HepG2 (cell line): ENCODE data around the gene SPOPL. TPM values are rescaled to one million over a fixed set of nuclear protein-coding genes. Genes with fewer than 3 reads are reported as not detected.

Experiments
- ATAC-seq: fragments of 200-7000 bp; cut with Tn5 transposase; 3 replicates; pipeline ENCODE4 v1.9.1; 2020; ENCODE audit warnings: mild to moderate bottlenecking, moderate library complexity
- BruUV-seq: library from RNA; stranded (reverse); fragments of 400-500 nt; replicated peaks from 2 replicates; lab custom pipeline; 2021; lab: Mats Ljungman, UMichigan
- CTCF ChIA-PET: fragments of 300-600 bp; formaldehyde crosslinking; extraction: SDS; loops from one replicate; lab custom pipeline; 2021; ENCODE audit warnings: low total read pairs, inconsistent platforms, low intra/inter-chr PET ratio; lab: Yijun Ruan, JAX
- POLR2A ChIA-PET: fragments of 350-600 bp; sonication (Branson Sonifier 250); formaldehyde crosslinking; loops from one replicate; lab custom pipeline; 2020; ENCODE audit warnings: antibody characterized with exemption, inconsistent platforms; lab: Yijun Ruan, JAX
- DNase-seq: peaks from one replicate; pipeline ENCODE4 v3.0.0-alpha.2; 2015; ENCODE audit warnings: low spot score
- FAIRE-seq: peaks from 3 replicates; lab custom pipeline; 2011; peaks lifted over from hg19 to GRCh38; lab: Jason Lieb, UNC
- H2AFZ ChIP-seq: one replicate; pipeline ENCODE4 v1.6.1; 2011; ENCODE audit warnings: low read length, inconsistent platforms
- H3K27ac ChIP-seq: fragments of 300-600 bp; 3 replicates; pipeline ENCODE4 v1.8.0; 2011; ENCODE audit warnings: mixed run types, mild to moderate bottlenecking, mixed read lengths, low read length, inconsistent platforms; ENCODE audit not compliant: insufficient read depth; ENCODE audit errors: extremely low read length
- H3K27me3 ChIP-seq, 2 experiments: fragments of 200-600 bp in 1 of 2; 2 replicates in 1 of 2; 3 replicates in 1 of 2; pipeline versions ENCODE4 v1.6.0 to v1.8.0; 2011; ENCODE audit warnings: low read length in 2 of 2, mild to moderate bottlenecking in 2 of 2, moderate library complexity in 2 of 2, inconsistent platforms in 1 of 2; ENCODE audit not compliant: insufficient read depth in 2 of 2, control insufficient read depth in 1 of 2
- H3K36me3 ChIP-seq, 2 experiments: fragments of 200-600 bp in 1 of 2; replicated peaks in 1 of 2; 2 replicates in 1 of 2; 3 replicates in 1 of 2; pipeline versions ENCODE4 v1.5.1 to v1.8.0; 2011; ENCODE audit warnings: low read length in 2 of 2, inconsistent platforms in 1 of 2; ENCODE audit not compliant: insufficient read depth in 2 of 2, control insufficient read depth in 1 of 2
- H3K4me1 ChIP-seq: 2 replicates; pipeline ENCODE4 v1.5.1; 2012; ENCODE audit warnings: low read length, inconsistent platforms; ENCODE audit not compliant: insufficient read depth
- H3K4me2 ChIP-seq: 2 replicates; pipeline ENCODE4 v1.6.0; 2011; ENCODE audit warnings: low read depth, low read length, inconsistent platforms
- H3K4me3 ChIP-seq, 3 experiments: fragments of 200-600 bp in 1 of 3; sonication (generic), shearing (Covaris generic) in 1 of 3; replicated peaks in 1 of 3; 2 replicates each; pipeline ENCODE4 v1.5.1; 2011 to 2016; ENCODE audit warnings: low read length in 3 of 3, inconsistent platforms in 2 of 3, low read depth in 2 of 3, mild to moderate bottlenecking in 2 of 3, control low read depth in 1 of 3, mixed read lengths in 1 of 3; ENCODE audit not compliant: insufficient read depth in 1 of 3
- H3K79me2 ChIP-seq: one replicate; pipeline ENCODE4 v1.6.1; 2011; ENCODE audit warnings: low read length, inconsistent platforms; ENCODE audit not compliant: insufficient read depth
- H3K9ac ChIP-seq: 2 replicates; pipeline ENCODE4 v1.6.0; 2011; ENCODE audit warnings: mild to moderate bottlenecking, low read depth, low read length, inconsistent platforms; ENCODE audit not compliant: insufficient read depth
- H3K9me3 ChIP-seq: 2 replicates; pipeline ENCODE4 v1.5.1; 2012; ENCODE audit warnings: mild to moderate bottlenecking, low read length
- H4K20me1 ChIP-seq: 2 replicates; pipeline ENCODE4 v1.6.0; 2011; ENCODE audit warnings: inconsistent platforms, mild to moderate bottlenecking, low read length, moderate library complexity; ENCODE audit not compliant: insufficient read depth
- ATF7 ChIP-seq, 2 experiments: fragments of 450-650 bp in 1 of 2; sonication (generic) in 1 of 2; formaldehyde crosslinking in 1 of 2; IDR thresholded peaks; 2 replicates each; pipeline versions ENCODE4 v1.4.0 to v1.6.1; 2016 to 2020; ENCODE audit warnings: antibody characterized with exemption in 1 of 2, mild to moderate bottlenecking in 1 of 2, missing genetic modification reagents in 1 of 2
- BRD4 ChIP-seq: sonication (generic); formaldehyde crosslinking; IDR thresholded peaks from 2 replicates; pipeline ENCODE4 v1.4.0; 2020; ENCODE audit warnings: missing genetic modification reagents
- ZNF143 ChIP-seq: sonication (generic); formaldehyde crosslinking; IDR thresholded peaks from 2 replicates; pipeline ENCODE4 v1.4.0; 2020; ENCODE audit warnings: missing genetic modification reagents
- ZNF597 ChIP-seq: sonication (generic); formaldehyde crosslinking; IDR thresholded peaks from 2 replicates; pipeline ENCODE4 v1.5.0; 2020; ENCODE audit warnings: missing genetic modification reagents
- WGBS: methylation state at CpG from one replicate; pipeline ENCODE4 v1.1.6; 2017; ENCODE audit warnings: low lambda C conversion rate; 5-methylcytosine and 5-hydroxymethylcytosine counted together
- in situ Hi-C: cut with HindIII; loops from 2 replicates; pipeline ENCODE4 v1.10.0; 2017; ENCODE audit warnings: low pct_unique_long_range_greater_than_20kb; ENCODE audit not compliant: extremely low pct_ligation_motif_present
- intact Hi-C: fragments of 100-400 bp; cut with micrococcal nuclease; formaldehyde crosslinking; loops from one replicate; pipeline ENCODE4 v1.10.0; 2022; ENCODE audit not compliant: unreplicated experiment
- polyA plus RNA-seq, 8 experiments: library from polyadenylated mRNA; depleted of rRNA in 3 of 8; stranded (reverse) in 7 of 8; unstranded in 1 of 8; fragments of >200 nt; fragmentation: Illumina TruSeq in 4 of 8; extraction: Trizol in 4 of 8; gene quantifications; 2 replicates each; pipeline versions ENCODE4 v1.2.1 to v1.2.3, GENCODE V29; 2011 to 2016; ENCODE audit warnings: low read depth in 4 of 8, missing spikeins in 1 of 8, mixed read lengths in 1 of 8; ENCODE audit not compliant: insufficient read depth in 1 of 8
- total RNA-seq, 5 experiments: library from RNA; depleted of rRNA; stranded (reverse); fragments of >200 nt; fragmentation: Illumina TruSeq; extraction: Trizol; gene quantifications; 2 replicates each; pipeline ENCODE4 v1.2.3, GENCODE V29; 2016; ENCODE audit warnings: low read depth in 1 of 5
- TF ChIP-seq, protein P1 (sequence below): IDR thresholded peaks from 2 replicates; pipeline ENCODE4 v1.6.1; 2016; ENCODE audit warnings: mild to moderate bottlenecking, missing biosample characterization, missing genetic modification reagents

The SPOPL gene
- total and polyA plus RNA-seq, 2 of the 13 experiments (the other 11 are each of a cell fraction or from before 2014, with no cell fraction given) = 12.6 to 51.6 TPM

DNA sequence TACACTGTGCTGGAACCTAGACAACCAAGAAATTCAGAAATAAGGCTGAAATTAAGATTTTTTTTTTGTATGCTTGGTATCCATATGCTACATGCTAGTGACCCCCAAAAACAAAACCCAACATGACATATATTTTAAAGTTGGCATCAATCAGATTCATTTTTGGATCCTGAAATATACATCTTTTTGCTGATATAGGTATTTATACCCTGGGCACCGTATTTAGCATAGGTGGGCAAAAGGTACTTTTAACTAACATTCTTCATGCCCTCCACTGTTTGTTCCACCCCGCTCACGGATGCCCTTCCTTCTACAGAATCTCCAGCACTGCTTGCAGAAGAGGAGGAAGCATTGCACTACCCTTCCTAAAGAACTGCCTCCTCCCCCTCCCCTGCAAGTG lies 52.6 kb downstream of the SPOPL start (continued):
- TF ChIP-seq ZNF597 (no peak), ZNF143 (no peak)
- TF ChIP-seq, protein P1, sequence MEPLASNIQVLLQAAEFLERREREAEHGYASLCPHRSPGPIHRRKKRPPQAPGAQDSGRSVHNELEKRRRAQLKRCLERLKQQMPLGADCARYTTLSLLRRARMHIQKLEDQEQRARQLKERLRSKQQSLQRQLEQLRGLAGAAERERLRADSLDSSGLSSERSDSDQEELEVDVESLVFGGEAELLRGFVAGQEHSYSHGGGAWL (CRISPR knock-in tag) = no peak

DNA sequence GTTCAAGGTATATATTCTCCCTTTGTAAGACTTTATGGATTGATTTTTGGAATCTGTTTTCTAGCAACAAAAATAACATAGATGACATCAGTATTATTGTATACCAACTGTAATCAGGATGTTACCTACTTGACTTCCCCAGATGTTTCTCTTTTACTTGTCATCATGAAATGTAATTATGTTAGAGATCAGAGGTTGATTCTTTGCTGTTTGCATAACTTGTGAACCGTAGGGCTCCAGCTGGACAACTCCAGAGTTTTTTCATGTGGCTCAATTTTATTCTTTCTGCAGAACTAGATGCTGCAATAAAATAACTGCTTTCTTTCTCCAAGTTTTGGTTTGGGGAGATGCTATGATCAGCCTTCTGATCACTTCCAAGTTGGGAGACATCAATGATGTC lies 58.1 kb downstream of the SPOPL start:
- no peak overlapping the region for H3K9ac ChIP-seq
- ChIA-PET CTCF (no interaction called here), POLR2A (interaction anchor here (0.6 kb wide), 1 partner anchor 595 kb away, joined by 3 read pairs; the partner anchor contains the start of gene HNMT)
- DNase-seq = no peak
- H3K9me3 ChIP-seq = no peaks in the 10 kb centered on the region
- no peak for ATAC-seq
- no peak for FAIRE-seq
- intact Hi-C loops = loop anchor here (2.0 kb wide), 1 partner anchor 57 kb away; no protein-coding TSS in a partner anchor
- BruUV-seq = no TSS peak
- peaks cover 12 to 40% of the 10 kb centered on the region in 2 experiments for H3K36me3 ChIP-seq
- no peaks in the 10 kb centered on the region for H3K27me3 ChIP-seq
- H3K79me2 ChIP-seq = no peaks in the 10 kb centered on the region
- no peaks in the 10 kb centered on the region for H4K20me1 ChIP-seq
- no peak overlapping the region for H3K4me3 ChIP-seq
- no peak for TF ChIP-seq BRD4 (CRISPR knock-in tag)
- TF ChIP-seq ATF7 (IDR thresholded peaks at IDR 0.05) = peak; percentile 78
- no peak for TF ChIP-seq ATF7 (CRISPR knock-in tag; IDR thresholded peaks at IDR 0.05)
- no peak overlapping the region for H3K4me2 ChIP-seq
- 72% methylated on average over 1 of the region's 1 CpG for WGBS
- no peak overlapping the region for H3K27ac ChIP-seq
- in situ Hi-C loops = no loop called here
- peaks cover 7% of the 10 kb centered on the region; the same call in 1 of the 2 replicates for H3K4me1 ChIP-seq
- H2AFZ ChIP-seq = no peak overlapping the region
